Endothelial cell of umbilical vein (primary cell): ENCODE data around the gene RWDD1. TPM values are rescaled to one million over a fixed set of nuclear protein-coding genes. Genes with fewer than 3 reads are reported as not detected.

Experiments
- BruUV-seq: library from RNA; stranded (reverse); fragments of 400-500 nt; replicated peaks from 2 replicates; lab custom pipeline; 2021; lab: Mats Ljungman, UMichigan
- CTCF ChIA-PET: fragments of 300-600, 350-600 bp; sonication (Branson Sonifier 250); formaldehyde crosslinking; loops from one replicate; lab custom pipeline; 2021; ENCODE audit warnings: antibody characterized with exemption, inconsistent platforms; lab: Charles Lee
- POLR2A ChIA-PET: fragments of 300-600, 350-600 bp; sonication (Branson Sonifier 250); formaldehyde crosslinking; loops from one replicate; lab custom pipeline; 2021; ENCODE audit warnings: antibody characterized with exemption, inconsistent platforms; lab: Charles Lee
- DNase-seq: peaks from one replicate; pipeline ENCODE4 v3.0.0-alpha.2; 2011; ENCODE audit warnings: low read depth, low spot score
- FAIRE-seq: peaks from 2 replicates; lab custom pipeline; 2011; peaks lifted over from hg19 to GRCh38; lab: Jason Lieb, UNC
- H2AFZ ChIP-seq: 2 replicates; pipeline ENCODE4 v1.6.0; 2012; ENCODE audit warnings: low read depth, low read length, control low read depth, inconsistent platforms
- H3K27ac ChIP-seq: 2 replicates; pipeline ENCODE4 v1.5.1; 2011; ENCODE audit warnings: low read depth, mild to moderate bottlenecking, control low read depth, low read length, moderate library complexity; ENCODE audit not compliant: insufficient read depth
- H3K27me3 ChIP-seq, 2 experiments: 2 replicates each; pipeline versions ENCODE4 v1.6.0 to v1.6.1; 2011; ENCODE audit warnings: low read length in 2 of 2, mixed read lengths in 1 of 2; ENCODE audit not compliant: control insufficient read depth in 2 of 2, insufficient read depth in 2 of 2
- H3K36me3 ChIP-seq, 2 experiments: 2 replicates in 1 of 2; 3 replicates in 1 of 2; pipeline ENCODE4 v1.5.1; 2011; ENCODE audit warnings: low read length in 2 of 2, mild to moderate bottlenecking in 1 of 2, moderate library complexity in 1 of 2; ENCODE audit not compliant: control insufficient read depth in 2 of 2, insufficient read depth in 2 of 2; ENCODE audit errors: extremely low read depth in 1 of 2
- H3K4me1 ChIP-seq: 3 replicates; pipeline ENCODE4 v1.5.1; 2011; ENCODE audit warnings: mild to moderate bottlenecking, low read length; ENCODE audit not compliant: control insufficient read depth, insufficient read depth; ENCODE audit errors: extremely low read depth
- H3K4me2 ChIP-seq: 2 replicates; pipeline ENCODE4 v1.6.1; 2011; ENCODE audit warnings: low read length, control low read depth, mixed read lengths; ENCODE audit not compliant: insufficient read depth
- H3K4me3 ChIP-seq, 3 experiments: fragments of 200-600 bp in 1 of 3; sonication (generic), shearing (Covaris generic) in 1 of 3; replicated peaks in 1 of 3; 2 replicates each; pipeline ENCODE4 v1.5.1; 2011 to 2016; ENCODE audit warnings: control low read depth in 3 of 3, low read length in 3 of 3, mild to moderate bottlenecking in 2 of 3, inconsistent platforms in 1 of 3, low read depth in 1 of 3, moderate library complexity in 1 of 3; ENCODE audit not compliant: insufficient read depth in 1 of 3
- H3K79me2 ChIP-seq: 2 replicates; pipeline ENCODE4 v1.6.0; 2012; ENCODE audit warnings: low read length, inconsistent platforms; ENCODE audit not compliant: control insufficient read depth, insufficient read depth
- H3K9ac ChIP-seq: replicated peaks from 2 replicates; pipeline ENCODE3; 2011; ENCODE audit warnings: low read length, control low read depth; ENCODE audit not compliant: insufficient read depth; ENCODE audit errors: extremely low read depth
- H3K9me1 ChIP-seq: replicated peaks from 3 replicates; pipeline ENCODE4 v1.6.0; 2011; ENCODE audit warnings: mild to moderate bottlenecking, low read length; ENCODE audit not compliant: control insufficient read depth, insufficient read depth; ENCODE audit errors: extremely low read depth
- H3K9me3 ChIP-seq: replicated peaks from 2 replicates; pipeline ENCODE4 v1.5.1; 2012; ENCODE audit warnings: low read length, inconsistent platforms; ENCODE audit not compliant: control insufficient read depth, insufficient read depth
- H4K20me1 ChIP-seq: replicated peaks from 2 replicates; pipeline ENCODE3; 2011; ENCODE audit warnings: mild to moderate bottlenecking, low read length; ENCODE audit not compliant: control insufficient read depth, insufficient read depth; ENCODE audit errors: extremely low read depth
- CTCF ChIP-seq, 2 donors: IDR thresholded peaks; 1 replicate in 1 of 2; 2 replicates in 1 of 2; pipeline ENCODE4 v1.5.1; 2011; ENCODE audit warnings: low read length in 2 of 2, mild to moderate bottlenecking in 2 of 2, moderate library complexity in 2 of 2, control low read depth in 1 of 2, inconsistent platforms in 1 of 2, low read depth in 1 of 2; ENCODE audit not compliant: insufficient read depth in 1 of 2; ENCODE audit errors: extremely low read depth in 1 of 2
- EZH2 ChIP-seq: IDR thresholded peaks from 2 replicates; pipeline ENCODE4 v1.6.1; 2012; ENCODE audit warnings: borderline replicate concordance, low read depth, mild to moderate bottlenecking, moderate library complexity, low read length, inconsistent platforms; ENCODE audit not compliant: severe bottlenecking
- FOS ChIP-seq: IDR thresholded peaks from 2 replicates; pipeline ENCODE4 v1.6.1; 2011; ENCODE audit warnings: mild to moderate bottlenecking, low read length, moderate library complexity, borderline replicate concordance; ENCODE audit not compliant: insufficient read depth
- JUN ChIP-seq: IDR thresholded peaks from 2 replicates; pipeline ENCODE4 v1.6.1; 2011; ENCODE audit warnings: borderline replicate concordance, low read depth; ENCODE audit not compliant: insufficient read length, insufficient read depth
- MAX ChIP-seq: IDR thresholded peaks from 2 replicates; pipeline ENCODE4 v1.6.1; 2011; ENCODE audit not compliant: insufficient read depth, insufficient read length
- MYC ChIP-seq: IDR thresholded peaks from one replicate; pipeline ENCODE4 v1.6.1; 2011; ENCODE audit warnings: mild to moderate bottlenecking, low read depth, low read length
- POLR2A ChIP-seq: IDR thresholded peaks from 2 replicates; pipeline ENCODE4 v1.6.1; 2012; ENCODE audit warnings: low read depth, mild to moderate bottlenecking, control low read depth, low read length
- POLR2AphosphoS5 ChIP-seq: IDR thresholded peaks from 2 replicates; pipeline ENCODE4 v1.6.1; 2012; ENCODE audit warnings: low read depth, mild to moderate bottlenecking, control low read depth, low read length, moderate library complexity; ENCODE audit not compliant: insufficient read depth
- dilution Hi-C: fragments of 300-500 bp; cut with MboI; formaldehyde crosslinking; loops from one replicate; pipeline ENCODE4 v1.15.0; 2019; ENCODE audit warnings: low sequenced_read_pairs; ENCODE audit not compliant: extremely low pct_ligation_motif_present
- intact Hi-C: fragments of 100-400 bp; cut with micrococcal nuclease; formaldehyde crosslinking; loops from one replicate; pipeline ENCODE4 v1.10.0; 2022
- polyA plus RNA-seq, 4 experiments: library from polyadenylated mRNA; depleted of rRNA in 3 of 4; stranded (reverse) in 3 of 4; unstranded in 1 of 4; fragments of >200 nt; gene quantifications; 2 replicates each; pipeline versions ENCODE4 v1.2.1 to v1.2.3, GENCODE V29; 2011 to 2012; ENCODE audit warnings: missing spikeins in 1 of 4
- total RNA-seq: library from RNA; stranded (reverse); gene quantifications from 2 replicates; pipeline ENCODE4 v1.2.3, GENCODE V29; 2021

RWDD1 gene
- total and polyA plus RNA-seq, 2 donors (not counting 3 experiments of a cell fraction or from before 2014, with no cell fraction given) = 18.7 to 37.9 TPM

GRCh38 chr6:116577486-116577885 lies 6.2 kb downstream of the RWDD1 start:
- Histone ChIP-seq H3K4me2 (no peak overlapping the region), H3K79me2 (peaks cover 75% of the 10 kb centered on the region), H4K20me1 (no peaks in the 10 kb centered on the region), H3K9me1 (no peaks in the 10 kb centered on the region), H3K4me1 (peaks cover 8% of the 10 kb centered on the region), H3K27ac (no peak overlapping the region), H3K27me3 (no peaks in the 10 kb centered on the region), H3K9ac (no peak overlapping the region), H3K9me3 (no peaks in the 10 kb centered on the region), H3K36me3 (peaks cover 3% of the 10 kb centered on the region in 2 experiments), H2AFZ (no peak overlapping the region), H3K4me3 (no peak overlapping the region)
- intact Hi-C loops = no loop called here
- POLR2A ChIA-PET = no interaction called here
- no TSS peak for BruUV-seq
- CTCF ChIA-PET = interaction anchor here (3.0 kb wide), 1 partner anchor 16 kb away, joined by 9 read pairs; no protein-coding TSS in a partner anchor
- DNase-seq = no peak
- dilution Hi-C loops = no loop called here
- FAIRE-seq = no peak
- TF ChIP-seq POLR2A = no peak
- TF ChIP-seq FOS = no peak

DNA sequence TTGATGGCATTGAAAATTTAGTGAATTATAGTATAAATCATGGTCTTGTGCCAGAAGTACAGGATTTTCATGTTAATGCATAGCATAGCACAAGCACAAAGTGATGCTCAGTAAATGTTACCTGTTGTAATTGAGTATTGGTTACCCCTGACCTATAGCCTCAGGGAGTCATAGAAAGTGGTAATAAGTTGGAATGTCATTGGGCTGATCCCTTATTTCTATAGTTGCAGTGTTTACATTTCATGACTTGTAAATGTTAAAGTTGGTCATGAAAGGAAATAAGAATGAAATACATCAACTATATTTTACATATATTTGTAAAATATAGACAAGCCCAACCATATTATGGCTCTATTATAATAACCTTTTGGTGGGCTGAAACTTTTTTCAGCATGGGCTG lies 7.0 kb downstream of the RWDD1 start:
- DNase-seq = no peak
- no peaks in the 10 kb centered on the region for H3K9me1 ChIP-seq
- dilution Hi-C loops = no loop called here
- intact Hi-C loops = no loop called here
- ChIA-PET CTCF (interaction anchor here (3.0 kb wide), 1 partner anchor 17 kb away, joined by 9 read pairs; no protein-coding TSS in a partner anchor), POLR2A (no interaction called here)
- H3K4me2 ChIP-seq = no peak overlapping the region
- H3K9ac ChIP-seq = no peak overlapping the region
- no peak for FAIRE-seq
- no peaks in the 10 kb centered on the region for H3K27me3 ChIP-seq
- BruUV-seq = no TSS peak
- H3K36me3 ChIP-seq = peaks cover 3% of the 10 kb centered on the region in 2 experiments
- no peak overlapping the region for H3K4me3 ChIP-seq
- H3K4me1 ChIP-seq = no peaks in the 10 kb centered on the region
- TF ChIP-seq MAX = no peak
- TF ChIP-seq POLR2AphosphoS5 = no peak
- no peak for TF ChIP-seq JUN
- TF ChIP-seq FOS = no peak
- TF ChIP-seq EZH2 = no peak
- TF ChIP-seq MYC = no peak
- no peak for TF ChIP-seq CTCF (IDR thresholded peaks at IDR 0.05; ENCODE audit: extremely low read depth in 1 of 2, insufficient read depth in 1 of 2, low read depth in 1 of 2, low read length in 2 of 2)
- H3K9me3 ChIP-seq = no peaks in the 10 kb centered on the region
- H4K20me1 ChIP-seq = no peaks in the 10 kb centered on the region
- no peak overlapping the region for H3K27ac ChIP-seq
- no peak overlapping the region for H2AFZ ChIP-seq
- H3K79me2 ChIP-seq = peaks cover 66% of the 10 kb centered on the region
